Breast epithelium (tissue), 4 donors: ENCODE data around the gene PCNX2. TPM values are rescaled to one million over a fixed set of nuclear protein-coding genes. Genes with fewer than 3 reads are reported as not detected.

Experiments
- DNase-seq, 2 donors: peaks; one replicate each; pipeline ENCODE4 v3.0.0-alpha.2; 2019; ENCODE audit warnings: low spot score in 2 of 2
- H3K27ac ChIP-seq, 2 donors: fragments of 200-600 bp; sonication (generic) in 1 of 2; one replicate each; pipeline ENCODE4 v1.5.1; 2016 to 2019; ENCODE audit warnings: mild to moderate bottlenecking in 1 of 2
- H3K27me3 ChIP-seq, 2 donors: fragments of 200-600 bp; sonication (generic) in 1 of 2; one replicate each; pipeline versions ENCODE4 v1.5.1 to v1.6.0; 2017 to 2019; ENCODE audit warnings: control low read depth in 1 of 2, mild to moderate bottlenecking in 1 of 2
- H3K36me3 ChIP-seq: fragments of 200-600 bp; one replicate; pipeline ENCODE4 v1.5.1; 2019
- H3K4me1 ChIP-seq, 2 donors: fragments of 200-600 bp; sonication (generic); one replicate each; pipeline ENCODE4 v1.5.1; 2016 to 2019; ENCODE audit warnings: control low read depth in 1 of 2
- H3K4me3 ChIP-seq, 3 donors: fragments of 200-600 bp; sonication (generic); 1 replicate in 2 of 3; 2 replicates in 1 of 3; pipeline ENCODE4 v1.5.1; 2016 to 2019; ENCODE audit warnings: mild to moderate bottlenecking in 3 of 3, moderate library complexity in 2 of 3
- H3K9me3 ChIP-seq, 2 donors: fragments of 200-600 bp; sonication (generic) in 1 of 2; one replicate each; pipeline ENCODE4 v1.5.1; 2016 to 2019; ENCODE audit warnings: control low read depth in 1 of 2
- POLR2A ChIP-seq: fragments of 450-650 bp; IDR thresholded peaks from one replicate; pipeline ENCODE4 v1.6.1; 2016; ENCODE audit warnings: antibody characterized with exemption, mild to moderate bottlenecking, moderate library complexity
- POLR2AphosphoS5 ChIP-seq, 3 donors: sonication (generic); formaldehyde crosslinking; IDR thresholded peaks; one replicate each; pipeline ENCODE4 v1.6.1; 2017; ENCODE audit warnings: antibody characterized with exemption in 3 of 3
- intact Hi-C: fragments of 100-400 bp; cut with DNase I; formaldehyde crosslinking; loops from one replicate; pipeline ENCODE4 v1.15.1; 2023; ENCODE audit warnings: low total_unique reads
- total RNA-seq, 3 donors: library from RNA; depleted of rRNA; stranded (reverse); fragments of >200 nt; gene quantifications; one replicate each; pipeline ENCODE4 v1.1.0, GENCODE V29; 2016
- TF ChIP-seq, protein P1 (sequence below), 3 donors: fragments of 450-650 bp; IDR thresholded peaks; one replicate each; pipeline ENCODE4 v1.5.1; 2016 to 2017; ENCODE audit warnings: antibody characterized with exemption in 3 of 3, mild to moderate bottlenecking in 3 of 3, moderate library complexity in 3 of 3

The PCNX2 gene
- total RNA-seq, 3 donors from 2014 or later: 18.7 to 32.6 (median 26.2) TPM

DNA sequence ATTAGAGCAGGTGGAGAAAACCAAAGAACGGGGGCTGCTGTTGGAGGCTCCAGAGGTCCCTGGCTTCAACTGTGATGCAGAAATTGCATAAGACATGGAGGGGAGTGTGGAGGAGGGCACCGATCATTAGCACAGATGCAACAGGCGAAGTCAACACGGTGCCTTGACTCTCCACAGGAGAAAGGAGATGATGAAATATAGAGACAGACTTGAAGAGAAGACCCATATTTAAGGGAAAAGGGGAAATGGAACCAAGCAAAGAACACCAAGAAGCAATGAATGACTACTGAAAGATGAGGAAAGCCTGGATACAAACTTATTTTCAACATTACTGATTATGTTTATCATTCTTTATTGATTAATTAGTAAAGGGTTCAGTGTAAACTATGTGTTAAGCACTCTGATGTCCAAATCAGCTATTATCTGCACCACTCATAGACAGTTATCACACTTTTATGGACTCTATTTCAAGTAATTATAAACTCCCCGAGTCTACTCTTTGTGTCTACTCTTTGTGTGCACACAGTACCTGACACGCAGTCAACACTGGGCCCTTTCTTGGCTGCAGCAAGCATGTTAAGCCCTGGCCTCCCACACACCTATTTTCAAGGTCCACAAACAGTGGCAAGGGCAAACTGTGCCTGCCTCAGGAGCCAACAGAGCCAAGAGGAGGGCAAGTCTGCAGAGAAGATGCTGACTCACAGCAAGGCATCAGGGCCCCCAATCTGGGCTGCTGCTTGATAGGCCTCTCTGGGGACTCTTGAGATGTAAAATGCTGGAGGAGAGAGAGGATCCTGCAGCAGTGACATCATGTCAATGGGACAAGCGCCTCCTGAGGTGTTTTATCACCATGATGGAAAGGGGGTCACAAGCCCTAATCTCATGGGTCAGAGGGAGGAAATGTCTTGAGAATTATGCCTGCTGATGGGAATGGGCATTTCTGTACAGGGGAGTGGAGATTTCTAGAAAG is 17.6 kb downstream of the PCNX2 start:
- no peaks in the 10 kb centered on the region for H3K9me3 ChIP-seq
- H3K27ac ChIP-seq: no peak overlapping the region
- H3K4me3 ChIP-seq: no peak overlapping the region
- intact Hi-C loops: no loop called here
- no peak for DNase-seq
- TF ChIP-seq POLR2AphosphoS5 (IDR thresholded peaks at IDR 0.05): no peak
- TF ChIP-seq POLR2A: no peak
- TF ChIP-seq, protein P1, sequence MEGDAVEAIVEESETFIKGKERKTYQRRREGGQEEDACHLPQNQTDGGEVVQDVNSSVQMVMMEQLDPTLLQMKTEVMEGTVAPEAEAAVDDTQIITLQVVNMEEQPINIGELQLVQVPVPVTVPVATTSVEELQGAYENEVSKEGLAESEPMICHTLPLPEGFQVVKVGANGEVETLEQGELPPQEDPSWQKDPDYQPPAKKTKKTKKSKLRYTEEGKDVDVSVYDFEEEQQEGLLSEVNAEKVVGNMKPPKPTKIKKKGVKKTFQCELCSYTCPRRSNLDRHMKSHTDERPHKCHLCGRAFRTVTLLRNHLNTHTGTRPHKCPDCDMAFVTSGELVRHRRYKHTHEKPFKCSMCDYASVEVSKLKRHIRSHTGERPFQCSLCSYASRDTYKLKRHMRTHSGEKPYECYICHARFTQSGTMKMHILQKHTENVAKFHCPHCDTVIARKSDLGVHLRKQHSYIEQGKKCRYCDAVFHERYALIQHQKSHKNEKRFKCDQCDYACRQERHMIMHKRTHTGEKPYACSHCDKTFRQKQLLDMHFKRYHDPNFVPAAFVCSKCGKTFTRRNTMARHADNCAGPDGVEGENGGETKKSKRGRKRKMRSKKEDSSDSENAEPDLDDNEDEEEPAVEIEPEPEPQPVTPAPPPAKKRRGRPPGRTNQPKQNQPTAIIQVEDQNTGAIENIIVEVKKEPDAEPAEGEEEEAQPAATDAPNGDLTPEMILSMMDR (IDR thresholded peaks at IDR 0.05): no peak
- H3K4me1 ChIP-seq: no peaks in the 10 kb centered on the region
- no peaks in the 10 kb centered on the region for H3K27me3 ChIP-seq
- H3K36me3 ChIP-seq: no peaks in the 10 kb centered on the region

DNA sequence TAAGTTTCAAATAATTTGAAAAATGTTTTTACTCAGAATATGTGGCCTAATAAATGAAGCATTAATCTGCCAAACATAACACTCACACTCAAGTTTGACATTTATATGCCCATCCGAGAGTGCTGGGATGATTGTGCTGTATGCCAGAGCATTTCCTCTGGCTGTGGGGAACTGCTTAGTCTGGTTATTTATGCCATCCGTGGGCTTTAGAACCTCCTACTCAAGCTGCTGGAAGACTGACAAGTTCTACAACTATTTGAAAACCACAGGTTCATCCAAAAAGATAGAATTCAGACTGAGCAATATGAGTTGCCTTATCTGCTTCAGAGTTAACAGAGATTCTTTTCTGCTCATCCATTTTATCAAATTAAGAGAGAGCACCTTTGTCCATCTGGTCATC is 25.9 kb downstream of the PCNX2 start:
- Histone ChIP-seq H3K9me3 (no peaks in the 10 kb centered on the region), H3K4me3 (no peak overlapping the region), H3K27me3 (no peaks in the 10 kb centered on the region), H3K36me3 (no peaks in the 10 kb centered on the region), H3K4me1 (no peaks in the 10 kb centered on the region), H3K27ac (no peak overlapping the region)
- DNase-seq: no peak
- TF ChIP-seq, protein P1 (IDR thresholded peaks at IDR 0.05): no peak
- TF ChIP-seq POLR2AphosphoS5 (IDR thresholded peaks at IDR 0.05): no peak
- no peak for TF ChIP-seq POLR2A
- intact Hi-C loops: no loop called here

DNA sequence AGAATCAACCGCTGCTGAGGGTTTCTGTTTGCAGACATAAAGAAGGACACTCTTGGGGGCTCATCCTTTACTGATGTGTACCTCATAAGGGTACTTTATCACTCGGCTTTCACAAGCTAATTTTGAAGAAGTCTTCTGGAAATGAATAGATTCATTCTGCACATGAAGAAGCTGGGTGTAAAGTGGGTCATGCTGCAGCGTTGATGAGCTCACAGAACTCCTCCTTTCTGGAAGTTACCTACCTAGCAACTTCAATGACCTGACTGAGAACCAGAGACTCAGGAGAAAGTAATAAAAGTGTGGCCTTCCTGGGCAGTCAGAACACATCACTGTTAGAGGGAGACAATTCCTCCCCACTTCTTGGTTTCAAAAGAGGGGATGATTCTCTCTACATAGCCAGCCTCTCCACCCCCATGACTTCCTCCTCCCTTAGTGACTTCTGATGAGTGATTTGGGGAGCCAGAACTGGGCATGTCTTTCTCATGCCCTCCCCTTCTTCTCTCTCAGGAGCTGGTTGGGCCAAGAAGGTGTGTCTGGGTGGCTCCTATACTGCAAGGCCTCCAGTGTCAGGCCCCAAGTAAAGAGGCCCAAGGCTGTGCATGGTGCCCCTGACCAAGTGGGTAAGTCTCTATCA is 27.0 kb downstream of the PCNX2 start:
- intact Hi-C loops: no loop called here
- DNase-seq: no peak
- H3K27me3 ChIP-seq: no peaks in the 10 kb centered on the region
- no peaks in the 10 kb centered on the region for H3K4me1 ChIP-seq
- no peak overlapping the region for H3K4me3 ChIP-seq
- no peak overlapping the region for H3K27ac ChIP-seq
- H3K36me3 ChIP-seq: no peaks in the 10 kb centered on the region
- TF ChIP-seq POLR2AphosphoS5 (IDR thresholded peaks at IDR 0.05) (no peak), POLR2A (no peak)
- TF ChIP-seq, protein P1 (IDR thresholded peaks at IDR 0.05): no peak
- no peaks in the 10 kb centered on the region for H3K9me3 ChIP-seq

DNA sequence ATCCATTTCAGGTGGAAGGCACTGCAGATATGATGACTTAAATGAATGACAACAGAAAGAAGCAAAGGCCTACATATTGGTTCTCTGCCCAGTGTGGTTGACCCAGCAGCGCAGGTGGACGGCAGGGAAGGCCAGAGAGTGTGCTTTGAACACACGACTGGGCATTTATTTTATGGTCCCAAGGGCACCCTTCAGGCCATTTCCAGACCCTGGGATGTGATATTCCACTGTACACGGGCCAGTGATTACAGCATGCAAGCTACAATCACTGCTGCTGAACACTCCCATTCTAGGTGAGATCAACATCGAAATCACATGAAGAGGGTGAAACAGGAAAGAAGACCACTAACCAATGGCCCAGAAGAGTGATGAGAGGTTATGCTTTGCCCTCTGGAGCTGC is 33.8 kb downstream of the PCNX2 start:
- H3K9me3 ChIP-seq: no peaks in the 10 kb centered on the region
- no peak overlapping the region for H3K4me3 ChIP-seq
- H3K4me1 ChIP-seq: no peaks in the 10 kb centered on the region
- H3K27ac ChIP-seq: no peak overlapping the region
- TF ChIP-seq, protein P1 (IDR thresholded peaks at IDR 0.05): no peak
- no peaks in the 10 kb centered on the region for H3K27me3 ChIP-seq
- intact Hi-C loops: no loop called here
- DNase-seq: no peak
- H3K36me3 ChIP-seq: no peaks in the 10 kb centered on the region

DNA sequence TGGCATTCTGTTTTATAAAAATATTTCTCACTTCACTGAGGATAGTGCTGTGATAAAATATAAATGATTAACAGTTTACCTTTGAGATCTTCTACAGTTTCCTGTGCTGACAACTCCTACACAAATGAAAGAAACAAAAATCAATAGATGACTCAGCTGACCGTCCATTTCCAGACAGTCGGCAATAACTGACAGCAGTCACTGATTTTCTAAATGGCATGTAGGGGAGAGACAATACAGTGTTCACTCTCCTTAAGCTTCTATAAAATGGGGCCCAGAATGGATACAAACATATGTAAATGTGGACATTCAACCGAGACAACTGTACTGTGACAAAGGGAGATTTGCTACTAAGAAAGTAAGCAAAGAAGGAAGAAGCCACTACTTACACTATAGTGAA is 34.3 kb downstream of the PCNX2 start:
- no peaks in the 10 kb centered on the region for H3K9me3 ChIP-seq
- intact Hi-C loops: no loop called here
- no peak for TF ChIP-seq POLR2A
- TF ChIP-seq POLR2AphosphoS5 (IDR thresholded peaks at IDR 0.05): no peak
- TF ChIP-seq, protein P1 (IDR thresholded peaks at IDR 0.05): no peak
- no peaks in the 10 kb centered on the region for H3K4me1 ChIP-seq
- no peaks in the 10 kb centered on the region for H3K27me3 ChIP-seq
- H3K27ac ChIP-seq: no peak overlapping the region
- no peaks in the 10 kb centered on the region for H3K36me3 ChIP-seq
- no peak overlapping the region for H3K4me3 ChIP-seq
- no peak for DNase-seq
